ENCODE results near the gene ELK1.

DNA sequence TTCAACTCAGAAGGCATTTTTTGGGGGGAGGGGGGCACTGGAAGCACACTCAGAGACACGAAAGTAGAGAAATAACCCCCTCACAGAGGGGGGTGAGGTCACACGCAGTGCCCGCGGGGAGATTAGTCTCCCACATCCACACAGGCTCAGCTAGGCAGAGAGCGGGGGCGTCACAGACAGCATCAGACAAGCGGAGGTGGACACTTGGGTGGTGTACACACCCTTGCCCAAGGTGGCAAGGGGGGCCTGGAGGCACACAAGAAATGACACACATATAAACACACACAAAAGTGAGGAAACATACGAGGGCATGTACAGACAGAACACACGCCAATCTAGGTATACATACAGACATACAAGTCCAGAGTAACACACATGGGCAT lies 30.1 kb downstream of the ELK1 start:
- TF ChIP-seq, protein P1, sequence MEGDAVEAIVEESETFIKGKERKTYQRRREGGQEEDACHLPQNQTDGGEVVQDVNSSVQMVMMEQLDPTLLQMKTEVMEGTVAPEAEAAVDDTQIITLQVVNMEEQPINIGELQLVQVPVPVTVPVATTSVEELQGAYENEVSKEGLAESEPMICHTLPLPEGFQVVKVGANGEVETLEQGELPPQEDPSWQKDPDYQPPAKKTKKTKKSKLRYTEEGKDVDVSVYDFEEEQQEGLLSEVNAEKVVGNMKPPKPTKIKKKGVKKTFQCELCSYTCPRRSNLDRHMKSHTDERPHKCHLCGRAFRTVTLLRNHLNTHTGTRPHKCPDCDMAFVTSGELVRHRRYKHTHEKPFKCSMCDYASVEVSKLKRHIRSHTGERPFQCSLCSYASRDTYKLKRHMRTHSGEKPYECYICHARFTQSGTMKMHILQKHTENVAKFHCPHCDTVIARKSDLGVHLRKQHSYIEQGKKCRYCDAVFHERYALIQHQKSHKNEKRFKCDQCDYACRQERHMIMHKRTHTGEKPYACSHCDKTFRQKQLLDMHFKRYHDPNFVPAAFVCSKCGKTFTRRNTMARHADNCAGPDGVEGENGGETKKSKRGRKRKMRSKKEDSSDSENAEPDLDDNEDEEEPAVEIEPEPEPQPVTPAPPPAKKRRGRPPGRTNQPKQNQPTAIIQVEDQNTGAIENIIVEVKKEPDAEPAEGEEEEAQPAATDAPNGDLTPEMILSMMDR (optimal IDR thresholded peaks at IDR 0.05 in 1 of 3, IDR thresholded peaks at IDR 0.05 in 1 of 3, conservative IDR thresholded peaks at IDR 0.05 in 1 of 3; ENCODE audit: extremely low read depth in 1 of 3, insufficient read depth in 2 of 3, low read length in 3 of 3), result no peak
- no peak for TF ChIP-seq EZH2 (IDR thresholded peaks at IDR 0.05; ENCODE audit: low read length)
